AG09309 (cell line): ENCODE results near the gene ACBD6.

Experiments used
- DNase-seq: peaks from one replicate; pipeline ENCODE4 v3.0.0-alpha.2; 2010; ENCODE audit warnings: low read depth
- H3K4me3 ChIP-seq: 2 replicates; pipeline ENCODE4 v1.5.1; 2011; ENCODE audit warnings: mild to moderate bottlenecking, low read depth, low read length, moderate library complexity; ENCODE audit not compliant: control insufficient read depth
- CTCF ChIP-seq: IDR thresholded peaks from 2 replicates; pipeline ENCODE4 v1.5.1; 2011; ENCODE audit warnings: mild to moderate bottlenecking, low read depth, low read length, inconsistent platforms; ENCODE audit not compliant: insufficient read depth, control insufficient read depth; ENCODE audit errors: missing control alignments

The ACBD6 gene

GRCh38 chr1:180273066-180273465 is 229.3 kb downstream of the ACBD6 start:
- TF ChIP-seq CTCF: no peak
- no peak for DNase-seq
- H3K4me3 ChIP-seq: no peak overlapping the region

GRCh38 chr1:180272395-180272794 is 230.0 kb downstream of the ACBD6 start:
- no peak for TF ChIP-seq CTCF
- H3K4me3 ChIP-seq: no peak overlapping the region
- DNase-seq: no peak

GRCh38 chr1:180271272-180272255 is 230.8 kb downstream of the ACBD6 start:
- no peak for DNase-seq
- TF ChIP-seq CTCF: no peak
- H3K4me3 ChIP-seq: no peak overlapping the region

- no peak for DNase-seq
- no peak for TF ChIP-seq CTCF
- H3K4me3 ChIP-seq: no peak overlapping the region
Observed at GRCh38 chr1:180270530-180271271, 231.7 kb downstream of the ACBD6 start.

- TF ChIP-seq CTCF: peak; percentile 24
- H3K4me3 ChIP-seq: no peak overlapping the region
- DNase-seq: no peak
Observed at GRCh38 chr1:180269645-180270529, 232.5 kb downstream of the ACBD6 start.

- no peak for TF ChIP-seq CTCF
- DNase-seq: no peak
- no peak overlapping the region for H3K4me3 ChIP-seq
Observed at GRCh38 chr1:180268556-180269075, 233.8 kb downstream of the ACBD6 start.
